HuH-7.5 (cell line): ENCODE data around the gene VSTM4.

ENCODE experiments used
- DNase-seq: peaks from one replicate; pipeline ENCODE4 v3.0.0; 2011; ENCODE audit warnings: low spot score

VSTM4 gene

DNA sequence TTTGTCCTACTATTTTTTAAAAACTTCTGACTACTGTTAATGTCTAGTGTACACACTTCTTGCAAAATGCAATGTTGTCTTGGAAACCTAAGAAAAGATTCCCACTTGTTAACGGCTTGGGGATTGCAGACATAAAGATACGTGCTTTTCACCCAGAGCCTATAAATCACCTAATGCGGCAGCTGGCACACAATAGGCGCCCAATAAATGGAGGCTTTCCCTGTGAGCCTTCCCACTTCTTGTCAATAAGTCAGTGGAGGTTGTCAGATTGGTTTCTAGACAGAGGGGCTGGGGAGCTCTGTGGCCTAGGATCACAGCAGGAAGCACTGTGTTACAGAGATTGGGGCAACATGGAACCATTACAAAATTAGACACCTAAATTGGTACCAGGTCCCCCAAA is 74.7 kb downstream of the VSTM4 start:
- no peak for DNase-seq

DNA sequence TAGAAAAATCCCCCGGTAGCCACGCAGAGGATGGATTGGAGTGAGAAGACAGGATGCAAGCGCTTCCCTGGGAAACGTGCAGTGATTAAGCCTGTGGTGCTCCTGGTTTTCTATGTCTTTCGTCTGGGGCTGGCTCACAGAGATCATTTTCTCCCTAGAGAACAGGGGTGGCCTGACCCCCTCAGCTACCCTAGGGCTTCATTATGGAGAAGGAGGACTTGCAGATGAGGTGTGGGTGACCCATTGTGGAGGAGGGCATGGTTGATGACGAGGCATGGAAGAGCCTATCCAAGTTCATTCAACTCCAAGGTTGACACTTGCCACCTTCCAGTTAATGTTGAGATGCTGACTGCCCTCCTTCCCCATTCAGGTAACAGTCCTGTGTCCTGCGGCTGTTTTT is 75.9 kb downstream of the VSTM4 start:
- DNase-seq = no peak

DNA sequence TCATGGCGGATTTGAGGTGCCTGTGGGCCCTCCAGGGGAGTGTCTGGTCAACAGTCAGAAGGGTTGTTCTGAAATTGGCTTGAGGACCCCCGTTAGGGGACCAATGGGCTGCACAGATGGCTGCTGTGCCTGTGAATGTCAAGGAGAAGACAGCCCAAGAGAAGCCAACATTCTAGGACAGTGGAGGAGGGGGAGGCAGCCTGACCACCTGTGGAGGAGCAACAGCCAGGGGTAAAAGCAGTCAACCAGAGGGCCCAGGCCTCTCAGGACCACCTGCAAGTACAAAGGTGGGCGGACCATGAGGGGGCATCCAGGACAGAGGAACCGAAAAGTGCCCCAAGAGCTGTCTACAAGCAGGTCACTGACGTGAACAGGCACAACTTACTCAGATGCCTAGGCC is 76.6 kb downstream of the VSTM4 start:
- no peak for DNase-seq

DNA sequence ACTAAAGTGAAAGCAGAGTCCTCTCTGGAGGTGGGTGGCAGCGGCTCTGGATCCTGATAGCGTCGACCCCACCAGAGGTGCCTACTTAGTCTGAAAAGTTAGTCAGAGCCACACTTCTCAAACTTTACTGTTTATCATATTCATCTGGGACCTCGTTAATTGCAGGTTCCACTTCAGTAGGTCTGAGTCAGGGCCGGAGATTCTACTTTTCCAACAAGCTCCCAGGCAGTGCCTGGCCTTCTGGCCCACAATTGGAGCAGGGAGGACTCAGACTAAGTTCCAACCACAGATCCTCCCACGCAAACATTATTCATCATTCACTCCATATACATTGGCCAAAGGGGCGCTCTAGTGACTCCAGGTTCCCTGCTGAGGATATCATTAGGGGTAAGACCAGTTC is 78.1 kb downstream of the VSTM4 start:
- DNase-seq = no peak

- no peak for DNase-seq
These were observed 78.7 kb downstream of the VSTM4 start for GRCh38 chr10:49036638-49037037.

- no peak for DNase-seq
These were observed 79.4 kb downstream of the VSTM4 start for GRCh38 chr10:49035920-49036319.

GRCh38 chr10:49034925-49035324 is 80.4 kb downstream of the VSTM4 start:
- DNase-seq = no peak

GRCh38 chr10:49033939-49034338 is 81.4 kb downstream of the VSTM4 start:
- DNase-seq = no peak

GRCh38 chr10:49029666-49030065 is 85.7 kb downstream of the VSTM4 start:
- no peak for DNase-seq

GRCh38 chr10:49028639-49029038 is 86.7 kb downstream of the VSTM4 start:
- no peak for DNase-seq

DNA sequence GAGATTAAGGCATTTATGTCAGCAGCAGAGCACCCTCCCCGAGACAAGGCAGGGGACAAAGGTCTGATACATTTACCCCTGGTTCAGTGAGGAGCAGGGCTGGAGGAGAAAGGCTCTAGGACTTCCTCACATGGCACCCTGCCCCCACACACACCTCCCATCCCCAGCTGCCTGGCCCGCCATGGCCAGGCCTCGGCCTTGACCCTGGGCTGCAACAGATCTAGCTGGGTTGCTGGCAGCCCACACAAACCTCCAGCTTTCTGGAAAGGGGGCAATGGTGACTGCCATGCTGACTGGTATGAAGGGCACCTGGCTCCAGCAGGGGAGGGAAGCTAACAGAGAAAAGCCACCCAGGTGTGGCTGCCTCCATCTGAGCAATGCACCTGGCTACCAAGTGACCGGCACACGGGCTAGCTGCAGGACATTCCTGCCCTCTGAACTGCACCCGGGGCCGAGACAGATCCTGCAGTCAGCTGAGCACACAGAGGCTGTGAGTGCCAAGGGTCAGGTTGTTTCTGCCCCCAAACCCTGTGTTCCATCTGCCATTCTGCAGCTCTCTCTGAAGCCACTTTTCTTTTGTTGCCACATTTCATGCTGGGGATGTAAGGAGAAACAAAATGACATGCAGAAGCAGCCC is 89.9 kb downstream of the VSTM4 start:
- no peak for DNase-seq

- no peak for DNase-seq
These were observed 90.8 kb downstream of the VSTM4 start for GRCh38 chr10:49024484-49024883.

- no peak for DNase-seq
These were observed 91.6 kb downstream of the VSTM4 start for GRCh38 chr10:49023752-49024151.

DNA sequence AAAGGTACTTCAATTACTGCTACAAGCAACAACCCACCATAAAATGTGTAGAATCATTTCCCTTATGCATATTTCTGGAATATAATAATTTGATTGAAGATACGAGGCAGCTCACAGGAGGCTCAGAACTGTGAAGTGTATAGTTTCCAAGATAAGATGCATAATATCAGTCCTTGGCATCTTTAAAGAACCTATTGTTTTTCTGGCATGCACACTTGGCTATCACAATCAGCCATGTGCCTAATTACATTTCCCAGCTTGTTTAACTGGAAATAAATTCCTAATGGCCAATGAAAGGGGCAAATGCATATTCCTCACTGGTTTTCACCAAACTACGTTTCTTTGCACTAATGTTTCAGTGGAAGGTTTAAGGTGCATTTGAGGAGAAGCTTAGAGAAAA is 92.3 kb downstream of the VSTM4 start:
- no peak for DNase-seq

GRCh38 chr10:49021685-49022084 is 93.6 kb downstream of the VSTM4 start:
- no peak for DNase-seq

DNA sequence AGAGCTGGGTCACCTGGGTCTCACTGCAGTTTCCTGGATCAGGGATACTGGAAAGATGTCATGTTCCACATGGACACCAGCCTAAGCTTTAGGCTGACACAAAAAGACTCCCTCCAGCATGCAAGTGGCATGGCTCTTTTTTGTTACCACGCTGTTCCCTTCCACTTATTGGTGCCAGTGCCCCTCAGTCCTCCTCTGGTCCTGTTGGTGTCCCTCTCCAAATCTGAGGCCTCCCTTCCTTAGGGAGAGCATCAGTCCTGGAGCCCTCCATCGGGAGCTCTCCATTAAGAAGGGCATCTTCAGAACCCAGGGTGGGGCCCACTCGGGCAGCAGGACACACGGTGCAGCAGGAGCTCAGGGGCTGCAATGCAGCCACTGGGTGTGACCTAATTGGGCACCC is 99.6 kb downstream of the VSTM4 start:
- no peak for DNase-seq

- no peak for DNase-seq
These were observed 102.7 kb downstream of the VSTM4 start for GRCh38 chr10:49012603-49013002.

GRCh38 chr10:49011756-49012155 is 103.6 kb downstream of the VSTM4 start:
- no peak for DNase-seq

GRCh38 chr10:49010865-49011264 is 104.5 kb downstream of the VSTM4 start:
- DNase-seq = no peak

DNA sequence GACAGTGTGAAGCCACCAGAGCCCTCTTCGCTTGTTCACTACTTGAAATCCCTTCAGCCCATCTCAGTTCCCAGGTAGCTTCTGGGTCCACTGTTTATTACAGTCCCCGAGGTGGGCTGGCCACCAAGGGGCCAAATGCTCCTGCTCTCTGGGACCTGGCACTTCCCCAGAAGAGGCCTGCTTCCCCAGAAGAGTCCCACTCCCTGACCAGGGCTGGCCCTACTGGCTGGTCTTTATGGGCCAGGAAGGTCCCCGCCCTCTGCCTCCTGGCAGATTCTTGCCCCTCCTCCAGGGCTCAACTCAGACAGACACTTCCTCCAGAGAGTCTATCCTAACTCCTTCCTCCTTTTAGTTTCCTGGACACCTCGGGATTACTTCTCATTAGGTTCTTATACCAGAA is 105.0 kb downstream of the VSTM4 start:
- DNase-seq = no peak

DNA sequence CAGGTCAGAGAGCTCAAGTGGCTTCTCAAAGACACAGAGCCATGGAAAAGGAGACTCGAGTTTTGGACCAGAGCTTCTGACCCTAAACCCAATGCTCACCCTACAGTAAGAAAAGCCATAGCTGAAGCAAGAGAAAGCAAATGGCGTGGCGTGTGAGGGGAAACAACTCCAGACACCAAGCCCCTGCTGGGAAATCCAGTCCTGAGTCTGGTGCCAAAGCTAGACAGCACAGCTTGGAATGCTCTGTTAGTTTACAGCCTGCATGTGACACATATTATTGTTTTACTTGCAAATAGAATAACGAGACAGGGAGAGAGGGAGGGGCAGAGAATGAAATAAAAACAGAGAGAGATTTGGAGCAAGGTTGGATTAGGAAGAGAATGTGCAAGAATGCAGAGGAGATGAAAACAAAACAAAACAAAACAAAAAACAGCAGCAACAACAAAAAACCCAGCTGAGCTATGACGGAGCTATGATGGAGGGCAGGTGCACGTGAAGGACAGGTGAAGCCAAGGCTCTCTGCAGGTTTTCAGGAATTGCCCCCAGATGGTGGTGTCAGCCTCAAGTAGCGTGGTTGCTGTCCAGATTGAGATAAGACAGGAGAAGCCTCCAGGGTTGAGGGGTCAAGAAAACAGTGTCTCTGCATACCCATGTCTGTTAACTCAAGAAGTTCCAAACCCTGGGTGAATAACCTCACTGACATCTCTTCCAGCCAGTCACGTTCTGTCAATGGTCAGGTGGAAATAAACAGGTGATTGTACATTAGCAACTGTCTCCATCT is 105.9 kb downstream of the VSTM4 start:
- DNase-seq = no peak

GRCh38 chr10:49008505-49009198 is 106.7 kb downstream of the VSTM4 start:
- no peak for DNase-seq

DNA sequence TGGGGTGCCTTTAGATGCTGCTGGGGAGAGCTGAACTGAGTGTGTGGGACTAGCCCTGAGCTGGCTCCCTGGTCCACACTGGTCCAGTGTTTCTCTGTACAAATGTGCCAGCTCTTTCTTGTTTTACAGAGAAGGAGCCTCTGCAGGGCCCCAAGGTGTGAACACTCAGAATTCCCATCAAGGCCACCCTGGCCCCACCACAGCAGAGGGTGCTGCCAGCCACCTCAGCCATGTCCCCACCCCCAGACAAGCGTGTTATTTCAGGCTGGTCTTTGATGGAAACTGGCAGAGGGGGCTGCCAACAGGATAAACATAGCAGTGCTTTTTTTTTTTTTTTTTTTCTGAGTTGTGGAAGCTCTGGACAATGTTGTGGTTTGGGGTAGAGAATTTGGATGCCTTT is 107.2 kb downstream of the VSTM4 start:
- no peak for DNase-seq
